Epithelial cell of esophagus (primary cell): ENCODE data around the gene NIN.

Experiments
- DNase-seq: peaks from one replicate; pipeline ENCODE4 v3.0.0; 2010; ENCODE audit warnings: low read depth
- H3K4me3 ChIP-seq: 2 replicates; pipeline ENCODE4 v1.5.1; 2011; ENCODE audit warnings: mild to moderate bottlenecking, low read length, control low read depth
- TF ChIP-seq, protein P1 (sequence below): IDR thresholded peaks from 2 replicates; pipeline ENCODE4 v1.5.1; 2011; ENCODE audit warnings: low read depth, mild to moderate bottlenecking, low read length, control low read depth, inconsistent platforms; ENCODE audit not compliant: insufficient read depth; ENCODE audit errors: missing control alignments

Gene NIN, protein sequence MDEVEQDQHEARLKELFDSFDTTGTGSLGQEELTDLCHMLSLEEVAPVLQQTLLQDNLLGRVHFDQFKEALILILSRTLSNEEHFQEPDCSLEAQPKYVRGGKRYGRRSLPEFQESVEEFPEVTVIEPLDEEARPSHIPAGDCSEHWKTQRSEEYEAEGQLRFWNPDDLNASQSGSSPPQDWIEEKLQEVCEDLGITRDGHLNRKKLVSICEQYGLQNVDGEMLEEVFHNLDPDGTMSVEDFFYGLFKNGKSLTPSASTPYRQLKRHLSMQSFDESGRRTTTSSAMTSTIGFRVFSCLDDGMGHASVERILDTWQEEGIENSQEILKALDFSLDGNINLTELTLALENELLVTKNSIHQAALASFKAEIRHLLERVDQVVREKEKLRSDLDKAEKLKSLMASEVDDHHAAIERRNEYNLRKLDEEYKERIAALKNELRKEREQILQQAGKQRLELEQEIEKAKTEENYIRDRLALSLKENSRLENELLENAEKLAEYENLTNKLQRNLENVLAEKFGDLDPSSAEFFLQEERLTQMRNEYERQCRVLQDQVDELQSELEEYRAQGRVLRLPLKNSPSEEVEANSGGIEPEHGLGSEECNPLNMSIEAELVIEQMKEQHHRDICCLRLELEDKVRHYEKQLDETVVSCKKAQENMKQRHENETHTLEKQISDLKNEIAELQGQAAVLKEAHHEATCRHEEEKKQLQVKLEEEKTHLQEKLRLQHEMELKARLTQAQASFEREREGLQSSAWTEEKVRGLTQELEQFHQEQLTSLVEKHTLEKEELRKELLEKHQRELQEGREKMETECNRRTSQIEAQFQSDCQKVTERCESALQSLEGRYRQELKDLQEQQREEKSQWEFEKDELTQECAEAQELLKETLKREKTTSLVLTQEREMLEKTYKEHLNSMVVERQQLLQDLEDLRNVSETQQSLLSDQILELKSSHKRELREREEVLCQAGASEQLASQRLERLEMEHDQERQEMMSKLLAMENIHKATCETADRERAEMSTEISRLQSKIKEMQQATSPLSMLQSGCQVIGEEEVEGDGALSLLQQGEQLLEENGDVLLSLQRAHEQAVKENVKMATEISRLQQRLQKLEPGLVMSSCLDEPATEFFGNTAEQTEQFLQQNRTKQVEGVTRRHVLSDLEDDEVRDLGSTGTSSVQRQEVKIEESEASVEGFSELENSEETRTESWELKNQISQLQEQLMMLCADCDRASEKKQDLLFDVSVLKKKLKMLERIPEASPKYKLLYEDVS (N-terminal part only)

DNA sequence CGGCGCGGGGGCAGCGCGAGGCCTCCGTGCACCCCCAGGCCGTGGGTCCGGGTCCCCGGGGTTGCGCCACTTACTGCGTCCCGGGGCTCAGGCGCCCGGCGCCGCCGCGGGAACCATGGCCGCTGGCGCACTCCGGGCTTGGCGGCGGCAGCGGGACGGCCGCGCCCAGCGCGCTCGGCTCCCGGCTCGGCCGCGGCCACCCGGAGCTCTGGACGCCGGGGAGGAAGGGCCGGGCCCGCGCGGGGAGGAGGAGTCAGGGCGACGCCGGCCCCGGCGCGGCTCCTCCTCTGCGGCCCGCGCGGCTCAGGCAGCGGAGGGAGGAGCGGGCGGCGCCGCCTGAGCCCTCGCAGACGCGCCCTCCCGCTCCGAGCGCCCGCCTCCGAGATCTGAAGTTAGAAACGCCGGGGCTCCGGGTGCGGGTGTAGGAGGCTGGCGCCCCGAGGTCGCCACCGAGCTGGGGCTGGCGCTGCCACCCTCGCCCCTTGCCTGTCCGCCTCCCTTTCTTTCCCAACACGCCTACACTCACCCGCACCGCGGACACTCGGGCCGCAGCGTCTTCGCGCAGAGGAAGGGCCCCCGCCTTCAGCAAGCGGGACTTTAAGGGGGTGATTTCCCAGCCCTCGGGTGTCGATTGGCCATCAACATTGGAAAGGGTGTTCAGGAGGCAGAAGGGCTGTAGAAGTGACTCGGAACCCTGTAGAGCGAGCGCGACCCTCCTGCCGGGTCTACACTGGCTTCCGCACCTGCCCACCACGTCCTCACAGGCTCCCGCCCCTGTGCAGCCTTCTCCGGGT is at the start of gene NIN:
Gene NIN (minus strand): TSS at position 231 of the 794 bp plus-strand sequence. CDS start 9,106 bp downstream, outside the sequence.
- TF ChIP-seq, protein P1, sequence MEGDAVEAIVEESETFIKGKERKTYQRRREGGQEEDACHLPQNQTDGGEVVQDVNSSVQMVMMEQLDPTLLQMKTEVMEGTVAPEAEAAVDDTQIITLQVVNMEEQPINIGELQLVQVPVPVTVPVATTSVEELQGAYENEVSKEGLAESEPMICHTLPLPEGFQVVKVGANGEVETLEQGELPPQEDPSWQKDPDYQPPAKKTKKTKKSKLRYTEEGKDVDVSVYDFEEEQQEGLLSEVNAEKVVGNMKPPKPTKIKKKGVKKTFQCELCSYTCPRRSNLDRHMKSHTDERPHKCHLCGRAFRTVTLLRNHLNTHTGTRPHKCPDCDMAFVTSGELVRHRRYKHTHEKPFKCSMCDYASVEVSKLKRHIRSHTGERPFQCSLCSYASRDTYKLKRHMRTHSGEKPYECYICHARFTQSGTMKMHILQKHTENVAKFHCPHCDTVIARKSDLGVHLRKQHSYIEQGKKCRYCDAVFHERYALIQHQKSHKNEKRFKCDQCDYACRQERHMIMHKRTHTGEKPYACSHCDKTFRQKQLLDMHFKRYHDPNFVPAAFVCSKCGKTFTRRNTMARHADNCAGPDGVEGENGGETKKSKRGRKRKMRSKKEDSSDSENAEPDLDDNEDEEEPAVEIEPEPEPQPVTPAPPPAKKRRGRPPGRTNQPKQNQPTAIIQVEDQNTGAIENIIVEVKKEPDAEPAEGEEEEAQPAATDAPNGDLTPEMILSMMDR, result no peak
- H3K4me3 ChIP-seq, result peak within 1 kb of the TSS; percentile 74
- DNase-seq, result peak; percentile 88

DNA sequence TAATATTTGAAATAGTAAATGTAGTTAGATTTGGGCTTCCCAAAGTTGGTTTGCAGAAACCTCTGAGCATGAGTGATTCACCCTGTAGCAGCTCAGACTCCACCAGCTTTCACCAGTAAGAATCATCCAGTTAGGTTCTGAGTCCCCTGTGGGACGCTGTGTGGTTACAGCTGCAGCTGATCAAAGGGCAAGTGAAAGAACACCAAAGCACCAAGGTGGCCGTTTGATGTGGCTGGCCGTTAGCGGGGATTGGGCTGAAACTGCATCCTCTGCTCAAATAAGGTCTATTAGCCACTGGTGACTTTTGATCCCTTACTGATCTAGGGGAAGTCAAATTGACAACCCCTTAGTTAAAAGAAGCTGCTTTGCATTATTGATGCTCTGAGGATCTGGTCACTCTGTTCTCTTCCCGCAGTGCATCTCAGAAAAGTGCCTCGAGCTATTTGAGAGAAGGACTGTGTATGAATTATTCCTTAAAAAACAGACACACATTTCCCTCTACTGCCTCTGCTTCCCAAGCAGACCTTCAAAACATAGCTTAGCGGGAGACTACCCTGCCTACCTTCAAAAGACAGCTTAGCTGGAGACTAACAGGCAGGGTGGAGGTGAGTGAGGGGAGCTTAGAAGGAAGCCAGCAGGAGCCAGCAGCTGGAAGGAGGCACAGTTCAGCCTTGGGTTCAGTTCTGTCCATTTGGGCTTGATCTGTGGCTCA is 44.6 kb upstream of the NIN start:
- H3K4me3 ChIP-seq, result no peak overlapping the region
- DNase-seq, result no peak
- TF ChIP-seq, protein P1, result no peak

DNA sequence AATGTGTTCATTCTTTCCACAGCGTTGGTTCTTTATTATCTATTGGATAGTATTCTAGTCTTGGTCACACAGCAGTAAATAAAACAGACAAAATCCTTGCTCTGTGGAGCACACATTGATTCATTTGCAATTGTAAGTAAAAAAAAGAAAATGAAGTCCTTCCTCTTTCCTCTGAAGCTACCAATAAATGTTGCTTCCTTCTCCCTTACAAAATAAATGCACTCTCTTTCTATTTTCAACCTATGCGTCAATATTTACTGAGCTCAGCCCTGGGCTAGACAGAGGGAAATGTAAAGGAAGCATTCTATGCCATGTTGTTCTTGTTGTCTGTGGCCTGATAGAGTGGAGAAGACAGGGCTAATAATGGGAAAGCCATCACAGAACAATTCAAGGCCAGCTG is 43.8 kb upstream of the NIN start:
- H3K4me3 ChIP-seq, result no peak overlapping the region
- no peak for DNase-seq
- TF ChIP-seq, protein P1, result no peak

DNA sequence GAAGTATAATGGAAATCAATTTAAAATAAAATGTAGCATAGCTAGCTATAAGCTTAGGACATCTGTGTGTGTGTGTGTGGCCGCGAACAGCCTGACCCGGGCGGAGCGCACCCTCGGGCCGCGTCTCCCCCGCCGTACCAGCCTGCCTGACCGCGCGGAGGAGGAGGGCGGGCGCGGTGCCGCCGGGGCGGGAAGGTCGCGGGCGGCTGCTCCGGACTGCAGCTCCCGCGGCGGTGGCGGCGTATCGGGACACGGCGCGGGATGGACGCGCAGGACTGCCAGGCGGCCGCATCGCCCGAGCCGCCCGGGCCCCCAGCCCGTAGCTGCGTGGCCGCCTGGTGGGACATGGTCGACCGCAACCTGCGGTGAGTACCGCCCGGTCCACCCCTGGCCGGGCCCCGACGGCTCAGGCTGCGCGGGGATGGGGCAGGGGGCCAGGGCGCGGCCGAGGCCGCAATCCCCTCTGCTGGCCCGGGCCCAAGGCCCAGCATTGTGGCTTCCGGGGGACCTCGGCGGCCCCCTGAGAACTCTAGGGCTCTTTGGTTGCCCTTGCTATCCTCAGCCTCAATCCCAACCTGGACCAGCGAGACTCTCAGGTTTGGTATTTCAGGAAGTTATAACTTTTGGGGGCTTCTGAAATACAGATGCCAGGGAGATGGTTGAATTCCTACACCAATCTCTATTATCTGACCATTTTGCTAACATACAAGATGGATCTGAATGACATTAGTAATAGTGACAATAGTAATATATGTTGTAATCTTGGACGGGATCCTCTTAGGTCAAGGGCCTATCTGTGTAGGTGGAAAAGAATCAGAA is 41.2 kb upstream of the NIN start, which contains the start of gene ABHD12B:
Gene ABHD12B (plus strand): TSS at position 140 of the 819 bp plus-strand sequence. CDS start 122 bp downstream, at position 262.
- TF ChIP-seq, protein P1, result no peak
- DNase-seq, result no peak
- no peak within 1 kb of the TSS for H3K4me3 ChIP-seq

DNA sequence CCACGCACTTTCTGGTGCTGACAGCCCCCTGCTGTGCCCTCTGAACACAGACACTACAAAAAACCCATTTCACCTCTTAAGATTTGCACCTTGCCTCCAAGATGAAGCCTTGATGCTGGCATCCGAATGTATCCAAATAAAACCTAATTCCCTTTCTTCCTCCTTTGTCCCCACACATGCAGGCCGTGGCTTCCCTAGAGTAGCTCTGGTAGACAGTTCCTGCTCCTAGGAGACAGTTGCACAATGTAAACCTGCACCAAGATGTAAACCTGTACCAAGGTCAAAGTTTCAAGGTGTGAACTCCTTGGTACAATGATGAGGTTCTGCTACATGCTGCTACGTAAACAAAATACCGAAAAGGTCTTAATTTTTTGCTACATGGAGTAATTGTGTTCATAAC is 40.3 kb upstream of the NIN start:
- H3K4me3 ChIP-seq, result no peak overlapping the region
- DNase-seq, result no peak
- TF ChIP-seq, protein P1, result no peak
